B cell (primary cell): ENCODE measurements around the gene CCL8. TPM values are rescaled to one million over a fixed set of nuclear protein-coding genes. Genes with fewer than 3 reads are reported as not detected.

Source experiments
- ATAC-seq: fragments of 200-7000 bp; cut with Tn5 transposase; one replicate; pipeline ENCODE4 v1.10.0; 2021; ENCODE audit warnings: low read depth, mild to moderate bottlenecking, moderate number of reproducible peaks, moderate library complexity
- CTCF ChIA-PET: fragments of 350-600 bp; sonication (Branson Sonifier 250); formaldehyde crosslinking; loops from one replicate; lab custom pipeline; 2021; ENCODE audit warnings: antibody characterized with exemption, inconsistent platforms; lab: Charles Lee
- POLR2A ChIA-PET: fragments of 350-600 bp; sonication (Branson Sonifier 250); formaldehyde crosslinking; loops from one replicate; lab custom pipeline; 2021; ENCODE audit warnings: antibody characterized with exemption; lab: Charles Lee
- DNase-seq: peaks from one replicate; pipeline ENCODE4 v3.0.0; 2013
- H2AFZ ChIP-seq: 2 replicates; pipeline ENCODE4 v1.6.1; 2012; ENCODE audit warnings: mild to moderate bottlenecking, low read depth, low read length; ENCODE audit not compliant: insufficient read depth, poor library complexity, severe bottlenecking
- H3K27ac ChIP-seq, 2 donors: 1 replicate in 1 of 2; 2 replicates in 1 of 2; pipeline ENCODE4 v1.5.1; 2012 to 2013; ENCODE audit warnings: low read length in 2 of 2, mild to moderate bottlenecking in 2 of 2, moderate library complexity in 1 of 2
- H3K27me3 ChIP-seq, 4 experiments: fragments of 200-600 bp in 1 of 4; sonication (generic) in 1 of 4; replicated peaks in 1 of 4; 1 replicate in 2 of 4; 2 replicates in 2 of 4; pipeline versions ENCODE4 v1.6.1 to v1.7.0; 2013 to 2016; ENCODE audit warnings: low read length in 3 of 4, mild to moderate bottlenecking in 2 of 4, mixed read lengths in 1 of 4, moderate library complexity in 1 of 4; ENCODE audit not compliant: insufficient read depth in 4 of 4, control insufficient read depth in 3 of 4; ENCODE audit errors: control extremely low read depth in 1 of 4
- H3K36me3 ChIP-seq, 2 experiments: replicated peaks in 1 of 2; 1 replicate in 1 of 2; 2 replicates in 1 of 2; pipeline versions ENCODE4 v1.6.1 to v1.7.1; 2013; ENCODE audit warnings: low read length in 1 of 2; ENCODE audit not compliant: insufficient read depth in 2 of 2, control insufficient read depth in 1 of 2; ENCODE audit errors: control extremely low read depth in 1 of 2, extremely low read depth in 1 of 2
- H3K4me1 ChIP-seq, 2 donors: fragments of 200-600 bp in 1 of 2; sonication (generic) in 1 of 2; 1 replicate in 1 of 2; 2 replicates in 1 of 2; pipeline versions ENCODE4 v1.5.1 to v1.6.1; 2013 to 2017; ENCODE audit warnings: low read length in 2 of 2; ENCODE audit not compliant: control insufficient read depth in 2 of 2, insufficient read depth in 2 of 2
- H3K4me2 ChIP-seq: replicated peaks from 2 replicates; pipeline ENCODE3; 2012; ENCODE audit warnings: mild to moderate bottlenecking, low read depth, low read length; ENCODE audit not compliant: poor library complexity, severe bottlenecking
- H3K4me3 ChIP-seq, 5 experiments: fragments of 200-600 bp in 1 of 5; sonication (generic) in 1 of 5; 1 replicate in 3 of 5; 2 replicates in 2 of 5; pipeline versions ENCODE4 v1.5.1 to v1.7.0; 2011 to 2016; ENCODE audit warnings: low read length in 4 of 5, mild to moderate bottlenecking in 4 of 5, low read depth in 2 of 5, control low read depth in 1 of 5, moderate library complexity in 1 of 5; ENCODE audit not compliant: insufficient read depth in 1 of 5; ENCODE audit errors: control extremely low read depth in 1 of 5, extremely low read depth in 1 of 5
- H3K79me2 ChIP-seq: fragments of 200-600 bp; sonication (generic); one replicate; pipeline ENCODE4 v1.6.0; 2016; ENCODE audit warnings: low read length; ENCODE audit not compliant: control insufficient read depth, insufficient read depth
- H3K9ac ChIP-seq: fragments of 200-600 bp; sonication (generic); 2 replicates; pipeline ENCODE4 v1.6.1; 2017; ENCODE audit warnings: mild to moderate bottlenecking, low read length, moderate library complexity
- H3K9me3 ChIP-seq, 3 donors: one replicate each; pipeline versions ENCODE4 v1.6.1 to v1.7.1; 2013; ENCODE audit warnings: low read length in 2 of 3; ENCODE audit not compliant: control insufficient read depth in 2 of 3, insufficient read depth in 1 of 3; ENCODE audit errors: control extremely low read depth in 1 of 3
- H4K20me1 ChIP-seq: 2 replicates; pipeline ENCODE4 v1.6.0; 2012; ENCODE audit warnings: mild to moderate bottlenecking, low read length; ENCODE audit not compliant: insufficient read depth, control insufficient read depth, poor library complexity, severe bottlenecking
- H3K27ac Mint-ChIP-seq: one replicate; pipeline ENCODE4 v1.8.0; 2021; ENCODE audit warnings: mixed read lengths
- H3K27me3 Mint-ChIP-seq: one replicate; pipeline ENCODE4 v1.8.0; 2021; ENCODE audit warnings: mixed read lengths
- H3K4me1 Mint-ChIP-seq: one replicate; pipeline ENCODE4 v1.8.0; 2021; ENCODE audit warnings: mixed read lengths
- H3K4me3 Mint-ChIP-seq: one replicate; pipeline ENCODE4 v1.8.0; 2021; ENCODE audit warnings: mixed read lengths
- H3K9me3 Mint-ChIP-seq: one replicate; pipeline ENCODE4 v1.8.0; 2022; ENCODE audit warnings: mixed read lengths; ENCODE audit not compliant: insufficient read depth
- EZH2 ChIP-seq: IDR thresholded peaks from 2 replicates; pipeline ENCODE4 v1.6.1; 2012; ENCODE audit warnings: borderline replicate concordance, low read depth, mild to moderate bottlenecking, moderate library complexity, low read length; ENCODE audit not compliant: insufficient read depth, poor library complexity, severe bottlenecking
- WGBS: methylation state at CpG from one replicate; pipeline ENCODE4 v1.1.5; 2013; ENCODE audit warnings: missing lambda C conversion rate; ENCODE audit not compliant: insufficient coverage; 5-methylcytosine and 5-hydroxymethylcytosine counted together
- intact Hi-C: fragments of 100-400 bp; cut with micrococcal nuclease; formaldehyde crosslinking; loops from one replicate; pipeline ENCODE4 v1.10.0; 2022
- polyA plus RNA-seq: library from polyadenylated mRNA; depleted of rRNA; stranded (reverse); fragments of >200 nt; gene quantifications from 2 replicates; pipeline ENCODE4 v1.2.3, GENCODE V29; 2012
- total RNA-seq, 2 donors: library from RNA; stranded (reverse); fragments of 120-200 nt in 1 of 2; gene quantifications; 1 replicate in 1 of 2; 2 replicates in 1 of 2; pipeline versions ENCODE4 v1.2.3 to v1.2.4, GENCODE V29; 2013 to 2022
- TF ChIP-seq, protein P1 (sequence below): fragments of 200-600 bp; IDR thresholded peaks from one replicate; pipeline ENCODE4 v1.8.0; 2022; ENCODE audit warnings: antibody characterized with exemption, mild to moderate bottlenecking

CCL8 gene
- total and polyA plus RNA-seq, 2 donors (not counting 1 experiment from before 2014, with no cell fraction given), result not detected

DNA sequence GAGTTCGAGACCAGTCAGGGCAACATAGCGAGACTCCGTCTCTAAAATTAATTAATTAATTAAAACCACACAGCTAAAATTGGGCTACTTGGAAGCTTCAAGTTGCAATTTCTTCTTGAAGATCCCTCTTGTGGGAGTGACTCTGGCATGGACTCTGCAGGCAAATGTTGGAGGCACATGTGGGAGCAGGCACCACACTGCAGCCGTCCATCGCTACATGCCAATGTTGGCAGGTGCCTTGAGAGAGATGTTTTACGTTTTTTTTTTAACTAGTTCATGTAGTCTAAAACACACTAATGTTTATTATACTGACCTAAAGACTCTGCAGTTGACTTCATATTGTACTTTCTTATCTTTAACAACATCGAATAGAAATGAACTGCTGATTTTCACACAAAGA lies 7.9 kb upstream of the CCL8 start:
- ATAC-seq, result no peak
- Histone ChIP-seq H3K9me3 (no peaks in the 10 kb centered on the region), H2AFZ (no peak overlapping the region), H3K36me3 (no peaks in the 10 kb centered on the region), H3K9ac (no peak overlapping the region), H4K20me1 (no peaks in the 10 kb centered on the region), H3K27ac (no peak overlapping the region), H3K27me3 (peaks cover 0 to 9% (median 5%) of the 10 kb centered on the region in 4 experiments), H3K4me1 (peaks cover 0 to 3% of the 10 kb centered on the region in 2 donors), H3K79me2 (no peaks in the 10 kb centered on the region), H3K4me3 (no peak overlapping the region), H3K4me2 (no peak overlapping the region)
- CTCF ChIA-PET, result no interaction called here
- H3K27me3 Mint-ChIP-seq, result peaks cover 44% of the 10 kb centered on the region
- POLR2A ChIA-PET, result no interaction called here
- no peak overlapping the region for H3K27ac Mint-ChIP-seq
- no peak for DNase-seq
- no peaks in the 10 kb centered on the region for H3K4me1 Mint-ChIP-seq
- intact Hi-C loops, result no loop called here
- H3K4me3 Mint-ChIP-seq, result no peak overlapping the region
- WGBS, result no CpG with 5 or more reads among the region's 7 CpGs
- no peaks in the 10 kb centered on the region for H3K9me3 Mint-ChIP-seq
- TF ChIP-seq, protein P1, sequence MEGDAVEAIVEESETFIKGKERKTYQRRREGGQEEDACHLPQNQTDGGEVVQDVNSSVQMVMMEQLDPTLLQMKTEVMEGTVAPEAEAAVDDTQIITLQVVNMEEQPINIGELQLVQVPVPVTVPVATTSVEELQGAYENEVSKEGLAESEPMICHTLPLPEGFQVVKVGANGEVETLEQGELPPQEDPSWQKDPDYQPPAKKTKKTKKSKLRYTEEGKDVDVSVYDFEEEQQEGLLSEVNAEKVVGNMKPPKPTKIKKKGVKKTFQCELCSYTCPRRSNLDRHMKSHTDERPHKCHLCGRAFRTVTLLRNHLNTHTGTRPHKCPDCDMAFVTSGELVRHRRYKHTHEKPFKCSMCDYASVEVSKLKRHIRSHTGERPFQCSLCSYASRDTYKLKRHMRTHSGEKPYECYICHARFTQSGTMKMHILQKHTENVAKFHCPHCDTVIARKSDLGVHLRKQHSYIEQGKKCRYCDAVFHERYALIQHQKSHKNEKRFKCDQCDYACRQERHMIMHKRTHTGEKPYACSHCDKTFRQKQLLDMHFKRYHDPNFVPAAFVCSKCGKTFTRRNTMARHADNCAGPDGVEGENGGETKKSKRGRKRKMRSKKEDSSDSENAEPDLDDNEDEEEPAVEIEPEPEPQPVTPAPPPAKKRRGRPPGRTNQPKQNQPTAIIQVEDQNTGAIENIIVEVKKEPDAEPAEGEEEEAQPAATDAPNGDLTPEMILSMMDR, result no peak
- TF ChIP-seq EZH2, result no peak

DNA sequence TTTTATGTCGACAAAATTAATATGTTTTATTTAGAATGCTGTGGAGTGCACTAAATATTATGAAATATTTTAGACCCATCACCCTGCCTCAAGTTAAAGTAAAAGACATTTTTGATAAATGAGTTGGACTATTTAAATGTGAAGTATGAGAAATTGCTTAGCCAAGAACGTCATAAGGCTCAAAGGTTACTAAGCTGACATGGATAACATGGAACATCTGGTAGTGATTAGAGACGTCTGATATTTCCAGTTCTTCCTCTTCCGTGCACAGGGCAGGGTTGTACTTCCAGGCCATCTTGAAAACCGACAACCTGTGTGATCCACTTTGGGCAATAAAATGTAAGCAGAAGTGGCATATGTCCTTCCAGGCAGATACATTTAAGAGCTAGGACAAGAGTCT lies 7.2 kb upstream of the CCL8 start:
- POLR2A ChIA-PET, result no interaction called here

More for the DNA sequence above, 7.2 kb upstream of the CCL8 start:
- no peaks in the 10 kb centered on the region for H4K20me1 ChIP-seq
- TF ChIP-seq EZH2, result no peak
- TF ChIP-seq, protein P1, result no peak
- Mint-ChIP-seq H3K9me3 (no peaks in the 10 kb centered on the region), H3K4me1 (no peaks in the 10 kb centered on the region), H3K27ac (no peak overlapping the region), H3K27me3 (peaks cover 44% of the 10 kb centered on the region), H3K4me3 (no peak overlapping the region)
- peaks cover 0 to 6% (median 4%) of the 10 kb centered on the region in 4 experiments for H3K27me3 ChIP-seq
- H3K27ac ChIP-seq, result no peak overlapping the region
- CTCF ChIA-PET, result no interaction called here
- H3K36me3 ChIP-seq, result no peaks in the 10 kb centered on the region
- no peak overlapping the region for H3K4me2 ChIP-seq
- no peak for DNase-seq
- no peaks in the 10 kb centered on the region for H3K9me3 ChIP-seq
- ATAC-seq, result no peak
- H2AFZ ChIP-seq, result no peak overlapping the region
- H3K4me1 ChIP-seq, result peaks cover 0 to 3% of the 10 kb centered on the region in 2 donors
- no peak overlapping the region for H3K4me3 ChIP-seq
- 83% methylated on average over 3 of the region's 5 CpGs for WGBS
- intact Hi-C loops, result no loop called here
- H3K9ac ChIP-seq, result no peak overlapping the region
- no peaks in the 10 kb centered on the region for H3K79me2 ChIP-seq
